Erythroblast (primary cell): Measurements from ENCODE around the gene RAP1GAP2.

Source experiments
- GATA1 ChIP-seq: IDR thresholded peaks from 2 replicates; pipeline ENCODE4 v1.6.1; 2011; ENCODE audit warnings: low read depth, mild to moderate bottlenecking, control low read depth, low read length, moderate library complexity
- POLR2A ChIP-seq: IDR thresholded peaks from 2 replicates; pipeline ENCODE4 v1.6.1; 2011; ENCODE audit warnings: mild to moderate bottlenecking, low read length

- TF ChIP-seq POLR2A, result no peak
- TF ChIP-seq GATA1, result no peak
Measured at GRCh38 chr17:3043737-3044365, 247.6 kb downstream of the RAP1GAP2 start.
